Mesothelial cell of epicardium (in vitro differentiated cells): ENCODE data around the gene KLHL29. TPM values are rescaled to one million over a fixed set of nuclear protein-coding genes. Genes with fewer than 3 reads are reported as not detected.

ENCODE experiments used
- DNase-seq, 2 experiments: peaks; one replicate each; pipeline ENCODE4 v3.0.0; 2021; ENCODE audit warnings: low spot score in 2 of 2; ENCODE audit not compliant: unreplicated experiment in 2 of 2
- H3K27ac Mint-ChIP-seq: 2 replicates; pipeline ENCODE4 v1.8.0; 2021; ENCODE audit warnings: mixed read lengths
- H3K27me3 Mint-ChIP-seq: 2 replicates; pipeline ENCODE4 v1.8.0; 2021; ENCODE audit warnings: low read depth, mixed read lengths
- H3K36me3 Mint-ChIP-seq: 2 replicates; pipeline ENCODE4 v1.8.0; 2021; ENCODE audit warnings: mixed read lengths
- H3K4me1 Mint-ChIP-seq: 2 replicates; pipeline ENCODE4 v1.8.0; 2021; ENCODE audit warnings: mixed read lengths
- H3K4me3 Mint-ChIP-seq: 2 replicates; pipeline ENCODE4 v1.8.0; 2021; ENCODE audit warnings: mild to moderate bottlenecking, moderate library complexity, mixed read lengths
- H3K9me3 Mint-ChIP-seq: 2 replicates; pipeline ENCODE4 v1.8.0; 2021; ENCODE audit warnings: mixed read lengths
- total RNA-seq: library from RNA; stranded (reverse); gene quantifications from 3 replicates; pipeline ENCODE4 v1.2.1, GENCODE V29; 2021
- TF ChIP-seq, protein P1 (sequence below): fragments of 200-600 bp; sonication (generic); IDR thresholded peaks from one replicate; pipeline ENCODE4 v1.5.0; 2021; ENCODE audit warnings: antibody characterized with exemption; ENCODE audit not compliant: unreplicated experiment

Gene KLHL29
- total RNA-seq, 1 donor from 2014 or later: 28.3 TPM

DNA sequence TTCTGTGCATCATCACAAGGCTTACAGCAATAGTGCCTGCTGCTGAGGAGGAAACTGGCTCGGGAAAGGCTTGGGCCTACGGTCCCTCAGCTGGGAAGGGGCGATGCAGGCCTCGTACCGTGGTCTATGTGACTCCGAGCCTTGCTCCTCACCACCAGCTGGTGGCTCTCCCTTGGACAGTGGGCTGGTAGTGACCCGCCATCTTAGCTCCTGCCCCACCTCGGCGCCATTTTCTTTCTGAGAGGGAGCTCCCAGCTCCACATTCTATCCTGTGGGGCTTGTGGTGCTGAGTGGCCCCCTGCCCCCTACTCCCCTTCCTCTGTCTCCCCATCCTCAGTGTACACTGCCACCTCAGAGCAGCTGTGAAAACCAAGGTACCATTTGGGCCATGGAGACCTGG lies 255.7 kb downstream of the KLHL29 start:
- DNase-seq: no peak
- H3K36me3 Mint-ChIP-seq: peaks cover 20% of the 10 kb centered on the region
- H3K4me3 Mint-ChIP-seq: no peak overlapping the region
- TF ChIP-seq, protein P1, sequence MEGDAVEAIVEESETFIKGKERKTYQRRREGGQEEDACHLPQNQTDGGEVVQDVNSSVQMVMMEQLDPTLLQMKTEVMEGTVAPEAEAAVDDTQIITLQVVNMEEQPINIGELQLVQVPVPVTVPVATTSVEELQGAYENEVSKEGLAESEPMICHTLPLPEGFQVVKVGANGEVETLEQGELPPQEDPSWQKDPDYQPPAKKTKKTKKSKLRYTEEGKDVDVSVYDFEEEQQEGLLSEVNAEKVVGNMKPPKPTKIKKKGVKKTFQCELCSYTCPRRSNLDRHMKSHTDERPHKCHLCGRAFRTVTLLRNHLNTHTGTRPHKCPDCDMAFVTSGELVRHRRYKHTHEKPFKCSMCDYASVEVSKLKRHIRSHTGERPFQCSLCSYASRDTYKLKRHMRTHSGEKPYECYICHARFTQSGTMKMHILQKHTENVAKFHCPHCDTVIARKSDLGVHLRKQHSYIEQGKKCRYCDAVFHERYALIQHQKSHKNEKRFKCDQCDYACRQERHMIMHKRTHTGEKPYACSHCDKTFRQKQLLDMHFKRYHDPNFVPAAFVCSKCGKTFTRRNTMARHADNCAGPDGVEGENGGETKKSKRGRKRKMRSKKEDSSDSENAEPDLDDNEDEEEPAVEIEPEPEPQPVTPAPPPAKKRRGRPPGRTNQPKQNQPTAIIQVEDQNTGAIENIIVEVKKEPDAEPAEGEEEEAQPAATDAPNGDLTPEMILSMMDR: no peak
- no peaks in the 10 kb centered on the region for H3K9me3 Mint-ChIP-seq
- peaks cover 19% of the 10 kb centered on the region for H3K4me1 Mint-ChIP-seq
- H3K27me3 Mint-ChIP-seq: no peaks in the 10 kb centered on the region
- no peak overlapping the region for H3K27ac Mint-ChIP-seq

DNA sequence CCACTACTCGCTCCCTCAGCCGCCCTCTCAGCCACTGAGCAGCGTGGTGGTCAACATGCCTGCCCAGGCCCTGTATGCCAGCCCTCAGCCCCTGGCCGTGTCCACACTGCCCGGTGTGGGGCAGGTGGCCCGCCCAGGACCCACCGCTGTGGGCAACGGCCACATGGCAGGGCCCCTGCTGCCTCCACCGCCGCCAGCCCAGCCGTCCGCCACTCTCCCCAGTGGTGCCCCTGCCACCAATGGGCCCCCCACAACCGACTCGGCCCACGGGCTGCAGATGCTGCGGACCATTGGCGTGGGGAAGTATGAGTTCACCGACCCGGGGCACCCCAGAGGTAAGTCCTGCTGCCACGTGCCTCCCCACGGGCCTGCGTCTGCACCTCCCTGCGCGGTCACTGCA lies 257.5 kb downstream of the KLHL29 start:
- H3K27ac Mint-ChIP-seq: no peak overlapping the region
- no peaks in the 10 kb centered on the region for H3K27me3 Mint-ChIP-seq
- H3K9me3 Mint-ChIP-seq: no peaks in the 10 kb centered on the region
- H3K4me1 Mint-ChIP-seq: peaks cover 6% of the 10 kb centered on the region
- H3K4me3 Mint-ChIP-seq: no peak overlapping the region
- H3K36me3 Mint-ChIP-seq: peaks cover 23% of the 10 kb centered on the region
- TF ChIP-seq, protein P1: no peak
- DNase-seq: no peak

DNA sequence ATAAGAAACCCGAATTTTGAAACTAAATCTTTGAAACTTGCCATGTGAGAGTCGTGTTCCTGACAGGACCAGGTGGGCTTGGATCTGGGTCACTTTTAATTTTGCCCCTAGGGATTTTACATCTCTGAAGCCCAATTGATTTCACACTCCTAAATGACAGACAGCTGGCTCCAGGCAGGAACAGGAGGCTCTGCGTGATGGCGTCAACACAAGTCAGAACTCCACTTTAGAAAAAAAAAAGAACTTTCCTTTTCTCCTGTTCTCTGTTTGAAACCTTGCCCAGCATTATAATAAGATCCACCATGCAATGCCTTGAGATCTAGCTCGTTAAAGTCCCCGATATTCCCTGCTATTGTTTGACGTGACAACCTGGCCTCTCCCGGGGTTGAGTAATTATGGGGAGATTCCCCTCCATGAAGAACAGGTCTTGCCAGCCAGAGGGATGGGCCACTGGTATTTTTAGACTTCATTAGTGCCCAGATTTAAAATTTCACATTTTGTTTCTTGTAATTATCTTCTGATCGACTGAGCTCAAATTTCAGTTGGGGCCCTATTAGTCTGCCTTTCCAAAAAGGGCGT lies 260.3 kb downstream of the KLHL29 start:
- Mint-ChIP-seq H3K4me3 (no peak overlapping the region), H3K9me3 (no peaks in the 10 kb centered on the region), H3K27ac (no peak overlapping the region), H3K4me1 (peaks cover 6% of the 10 kb centered on the region), H3K36me3 (peaks cover 20% of the 10 kb centered on the region), H3K27me3 (no peaks in the 10 kb centered on the region)
- TF ChIP-seq, protein P1: no peak
- no peak for DNase-seq

DNA sequence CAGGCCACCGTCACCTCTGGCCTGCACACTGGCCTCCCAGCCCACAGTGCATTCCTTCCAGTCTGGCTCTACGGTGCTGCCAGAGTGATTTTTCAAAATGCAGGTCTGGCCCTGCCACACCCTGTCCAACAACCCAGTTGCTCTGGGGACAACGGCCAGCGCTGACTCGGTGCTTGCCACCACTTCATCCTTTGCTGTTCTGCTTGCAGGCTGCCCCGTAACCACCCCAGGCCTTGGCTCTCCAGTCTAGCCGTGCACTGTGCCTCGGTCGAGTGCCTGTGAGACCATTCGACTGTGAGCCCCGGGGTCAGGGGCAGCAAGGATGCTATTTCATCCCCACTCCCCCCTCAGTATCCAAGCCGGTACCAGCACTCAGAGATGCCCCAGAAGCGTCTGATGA lies 262.6 kb downstream of the KLHL29 start:
- Mint-ChIP-seq H3K27me3 (no peaks in the 10 kb centered on the region), H3K36me3 (peaks cover 16% of the 10 kb centered on the region), H3K4me3 (no peak overlapping the region), H3K9me3 (no peaks in the 10 kb centered on the region), H3K27ac (no peak overlapping the region), H3K4me1 (peaks cover 6% of the 10 kb centered on the region)
- TF ChIP-seq, protein P1: no peak
- DNase-seq: no peak

DNA sequence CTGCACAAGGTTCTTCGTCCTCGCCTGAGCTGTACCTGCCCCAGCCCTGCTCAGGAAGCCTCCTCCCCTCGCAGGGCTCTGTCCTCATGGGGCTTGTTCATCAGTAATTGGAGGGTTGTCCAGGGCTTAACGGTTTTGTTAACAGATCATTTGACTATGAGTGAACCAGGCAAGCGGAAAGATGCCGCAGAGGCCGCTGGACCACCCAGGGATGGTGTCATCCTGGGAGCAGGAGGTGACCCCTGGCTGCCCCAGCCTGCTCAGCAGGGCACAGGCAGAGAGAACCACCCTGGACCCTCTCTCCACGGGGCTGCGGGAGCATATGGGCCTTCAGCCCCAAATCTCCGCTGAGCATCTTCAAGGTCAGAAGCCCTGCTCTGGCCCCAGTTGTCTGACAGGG lies 264.3 kb downstream of the KLHL29 start:
- Mint-ChIP-seq H3K4me3 (no peak overlapping the region), H3K27ac (no peak overlapping the region), H3K36me3 (peaks cover 7% of the 10 kb centered on the region), H3K9me3 (no peaks in the 10 kb centered on the region), H3K27me3 (no peaks in the 10 kb centered on the region), H3K4me1 (peaks cover 6% of the 10 kb centered on the region)
- no peak for DNase-seq
- TF ChIP-seq, protein P1: no peak

DNA sequence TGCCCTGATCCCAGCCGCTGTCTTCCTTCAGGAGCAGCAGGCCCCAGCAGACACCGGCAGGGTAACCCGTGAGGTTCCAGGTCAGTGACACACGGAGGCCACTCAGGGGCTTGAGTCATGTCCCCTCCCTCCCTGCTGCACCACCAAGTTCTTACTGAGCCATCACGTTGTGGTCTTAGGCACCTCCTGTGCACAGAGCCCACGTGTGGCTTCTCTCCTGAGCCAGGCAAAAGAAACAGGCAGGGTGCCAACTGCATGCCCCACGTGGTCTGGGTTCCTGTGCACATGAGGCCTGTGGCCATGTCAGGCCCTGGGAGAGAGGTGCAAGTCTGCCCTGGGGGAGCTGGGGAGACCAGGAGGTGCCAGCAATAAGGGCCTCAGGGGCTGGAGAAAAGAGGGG lies 264.8 kb downstream of the KLHL29 start:
- Mint-ChIP-seq H3K27ac (no peak overlapping the region), H3K4me3 (no peak overlapping the region)
- no peak for DNase-seq

More for the DNA sequence above, 264.8 kb downstream of the KLHL29 start:
- H3K27me3 Mint-ChIP-seq: no peaks in the 10 kb centered on the region
- H3K36me3 Mint-ChIP-seq: peaks cover 7% of the 10 kb centered on the region
- H3K4me1 Mint-ChIP-seq: peaks cover 6% of the 10 kb centered on the region
- H3K9me3 Mint-ChIP-seq: no peaks in the 10 kb centered on the region
- TF ChIP-seq, protein P1: no peak
